ENCODE measurements around the gene STUB1.

The STUB1 gene

GRCh38 chr16:729768-730665 is 49.8 kb downstream of the STUB1 start:
- H3K4me3 ChIP-seq (ENCODE audit: low read depth, low read length) = no peak overlapping the region
- DNase-seq (ENCODE audit: low read depth) = no peak

- DNase-seq (ENCODE audit: low read depth) = no peak
- H3K4me3 ChIP-seq (ENCODE audit: low read depth, low read length) = no peak overlapping the region
Observed at GRCh38 chr16:730666-731509, 50.7 kb downstream of the STUB1 start.

GRCh38 chr16:732332-732731 is 52.1 kb downstream of the STUB1 start:
- DNase-seq (ENCODE audit: low read depth) = no peak
- H3K4me3 ChIP-seq (ENCODE audit: low read depth, low read length) = no peak overlapping the region

Measured in skeletal muscle cell (primary cell).